ENCODE results near the gene FCER1G.
A peak's percentile ranks its signal among the peaks of the same experiment; 100 is the strongest.
"Not testable (repeated sequence)": the region's sequence is repeated elsewhere in the genome, so short reads cannot be mapped to it uniquely, and the experiment has no call there.

Gene FCER1G

DNA sequence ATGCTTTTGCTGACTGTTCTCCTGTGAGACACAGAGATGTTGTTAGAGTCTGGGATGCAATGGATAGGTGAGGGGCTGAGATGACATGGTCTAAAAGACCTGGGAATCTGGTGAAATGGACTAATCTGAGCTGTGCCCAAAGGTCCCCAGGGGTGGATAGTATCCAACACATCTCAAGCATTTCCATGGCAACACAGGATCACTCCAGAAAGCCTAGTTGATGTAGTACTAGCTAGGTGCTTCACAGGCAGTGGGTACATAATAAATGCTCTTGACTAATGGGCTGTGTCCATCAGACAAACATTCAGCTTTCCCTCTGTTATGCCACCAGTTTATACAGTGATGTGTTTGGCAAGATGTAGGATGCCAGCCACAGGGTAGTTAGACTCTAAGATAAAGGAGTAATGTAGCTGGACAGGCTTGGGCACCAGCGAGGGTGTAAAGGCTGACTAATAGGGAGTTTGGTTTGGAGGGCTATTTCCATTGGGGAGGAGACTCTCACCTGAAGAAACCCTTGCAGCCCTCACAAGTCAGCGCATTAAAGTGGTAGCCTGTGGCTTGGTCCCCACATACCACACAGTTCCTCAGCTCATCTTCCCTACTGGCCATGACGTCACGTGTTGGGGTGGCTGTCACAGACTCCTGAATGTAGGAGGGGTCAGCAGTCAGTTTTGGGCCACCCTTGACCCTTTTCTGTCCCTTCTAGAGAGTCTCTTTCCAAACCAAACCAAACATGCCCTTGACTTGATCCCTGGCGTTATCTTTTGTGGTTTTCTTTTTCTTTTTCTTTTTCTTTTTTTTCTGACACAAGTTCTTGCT, 21.1 kb downstream of the FCER1G start:
- no peak for DNase-seq

DNA sequence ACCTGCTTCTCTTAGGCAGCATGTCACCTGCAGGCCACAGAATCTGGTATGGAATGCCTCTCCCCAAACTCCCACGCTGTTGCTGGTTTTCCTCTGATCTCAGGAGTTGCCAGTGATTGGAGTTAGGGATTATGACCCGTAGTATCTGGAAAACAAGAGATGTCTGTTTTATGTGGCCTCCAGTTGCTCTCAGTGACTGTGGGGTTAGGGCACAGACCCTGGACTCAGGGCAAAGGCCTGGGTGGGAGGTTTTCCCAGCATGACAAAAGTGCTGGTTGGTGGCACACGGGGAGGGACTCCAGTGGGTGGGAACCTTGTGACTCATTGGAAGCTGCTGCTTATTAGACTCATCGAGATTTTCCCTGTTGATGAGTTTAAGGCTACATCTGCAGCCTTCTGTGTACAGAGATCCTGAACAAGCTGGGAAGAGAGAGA, 23.0 kb downstream of the FCER1G start, which contains the start of gene NR1I3:
TSS of gene NR1I3 (minus strand) at position 165 of the 435 bp plus-strand sequence. CDS start 1,638 bp downstream, outside the sequence.
- DNase-seq: no peak

DNA sequence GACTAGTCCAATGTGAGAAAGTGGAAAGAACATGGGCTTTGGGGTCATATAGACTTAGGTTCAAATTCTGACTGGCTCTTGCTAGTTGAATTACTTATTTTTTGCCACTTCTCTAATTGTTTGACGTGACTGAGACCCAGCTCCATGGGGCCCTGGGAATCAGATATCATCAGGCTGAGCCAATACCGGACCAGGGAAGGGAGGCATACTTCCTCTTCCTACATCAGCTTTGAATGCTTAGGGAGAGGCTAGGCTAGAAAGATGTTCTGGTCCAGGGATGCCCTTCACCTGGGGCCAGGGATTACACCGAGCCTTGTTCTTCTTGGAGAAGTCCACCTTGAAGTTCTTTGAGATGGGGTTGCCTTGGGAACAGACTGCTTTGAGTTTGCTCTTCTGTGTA, 26.6 kb downstream of the FCER1G start:
- DNase-seq: no peak

DNA sequence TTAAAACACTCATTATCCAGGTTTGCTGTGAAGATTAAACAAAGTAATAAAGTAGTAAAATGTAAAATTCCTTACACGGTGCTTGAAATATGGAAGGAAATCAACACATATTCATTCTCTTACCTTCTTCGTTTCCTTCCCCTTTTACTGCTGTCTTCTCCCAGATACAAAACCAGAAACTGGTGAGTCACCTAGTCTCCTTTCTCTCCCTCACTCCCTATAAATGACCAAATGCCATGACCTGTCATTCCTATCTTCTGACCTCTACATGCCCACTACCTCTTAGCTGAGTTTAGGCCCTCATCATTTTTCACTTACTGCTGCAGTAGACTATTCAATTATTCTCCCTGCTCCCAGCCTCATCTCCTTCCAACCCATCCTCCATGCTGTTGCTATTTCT, 27.2 kb downstream of the FCER1G start:
- no peak for DNase-seq

GRCh38 chr1:161244888-161245287, 29.8 kb downstream of the FCER1G start:
- DNase-seq: no peak

DNA sequence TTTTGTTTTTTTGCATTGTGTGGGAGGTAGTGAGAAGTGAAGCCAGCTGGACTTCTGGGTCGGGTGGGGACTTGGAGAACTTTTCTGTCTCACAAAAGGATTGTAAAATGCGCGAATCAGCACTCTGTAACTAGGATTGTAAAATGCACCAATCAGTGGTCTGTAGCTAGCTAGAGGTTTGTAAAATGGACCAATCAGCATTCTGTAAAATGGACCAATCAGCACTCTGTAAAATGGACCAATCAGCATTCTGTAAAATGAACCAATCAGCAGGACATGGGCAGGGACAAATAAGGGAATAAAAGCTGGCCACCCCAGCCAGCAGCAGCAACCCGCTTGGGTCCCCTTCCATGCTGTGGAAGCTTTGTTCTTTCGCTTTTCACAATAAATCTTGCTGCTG, 35.0 kb downstream of the FCER1G start:
- DNase-seq: not testable (repeated sequence)

DNA sequence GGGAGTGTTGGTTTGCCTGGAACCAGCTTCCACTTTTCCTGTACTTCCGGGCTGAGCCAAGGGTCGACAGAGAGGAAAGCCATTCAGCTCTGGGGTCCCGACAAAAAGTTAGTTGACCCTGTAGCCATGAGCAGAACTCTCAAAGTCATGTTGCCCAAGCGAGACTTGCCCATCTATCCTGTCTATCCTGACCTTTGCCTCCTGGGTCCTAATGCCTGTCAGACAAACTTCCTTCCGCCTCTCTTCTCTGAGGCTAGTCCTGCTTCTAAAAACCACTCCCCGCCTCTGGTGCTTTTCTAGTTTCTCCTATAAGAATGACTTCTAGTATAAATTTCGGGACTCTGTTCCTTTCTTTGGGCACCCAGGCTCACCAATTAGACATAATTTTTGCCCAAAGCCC, 35.7 kb downstream of the FCER1G start:
- no peak for DNase-seq

- no peak for DNase-seq
Observed at GRCh38 chr1:161251579-161251978, 36.5 kb downstream of the FCER1G start.

DNA sequence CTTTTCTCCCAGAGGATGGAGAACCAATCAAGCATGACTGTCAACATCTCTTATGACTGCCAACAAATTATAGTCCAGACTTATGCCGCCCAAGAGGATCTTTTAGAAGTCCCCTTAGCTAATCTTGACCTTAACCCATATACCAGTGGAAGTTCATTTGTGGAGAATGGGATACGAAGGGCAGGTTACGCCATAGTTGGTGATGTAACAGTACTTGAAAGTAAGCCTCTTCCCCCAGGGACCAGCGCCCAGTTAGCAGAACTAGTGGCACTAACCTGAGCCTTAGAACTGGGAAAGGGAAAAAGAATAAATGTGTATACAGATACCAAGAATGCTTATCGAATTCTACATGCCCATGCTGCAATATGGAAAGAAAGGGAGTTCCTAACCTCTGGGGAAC, 40.2 kb downstream of the FCER1G start:
- DNase-seq: not testable (repeated sequence)

- DNase-seq: not testable (repeated sequence)
Observed at GRCh38 chr1:161255955-161256520, 40.9 kb downstream of the FCER1G start.

GRCh38 chr1:161257109-161257508, 42.0 kb downstream of the FCER1G start:
- DNase-seq: not testable (repeated sequence)

DNA sequence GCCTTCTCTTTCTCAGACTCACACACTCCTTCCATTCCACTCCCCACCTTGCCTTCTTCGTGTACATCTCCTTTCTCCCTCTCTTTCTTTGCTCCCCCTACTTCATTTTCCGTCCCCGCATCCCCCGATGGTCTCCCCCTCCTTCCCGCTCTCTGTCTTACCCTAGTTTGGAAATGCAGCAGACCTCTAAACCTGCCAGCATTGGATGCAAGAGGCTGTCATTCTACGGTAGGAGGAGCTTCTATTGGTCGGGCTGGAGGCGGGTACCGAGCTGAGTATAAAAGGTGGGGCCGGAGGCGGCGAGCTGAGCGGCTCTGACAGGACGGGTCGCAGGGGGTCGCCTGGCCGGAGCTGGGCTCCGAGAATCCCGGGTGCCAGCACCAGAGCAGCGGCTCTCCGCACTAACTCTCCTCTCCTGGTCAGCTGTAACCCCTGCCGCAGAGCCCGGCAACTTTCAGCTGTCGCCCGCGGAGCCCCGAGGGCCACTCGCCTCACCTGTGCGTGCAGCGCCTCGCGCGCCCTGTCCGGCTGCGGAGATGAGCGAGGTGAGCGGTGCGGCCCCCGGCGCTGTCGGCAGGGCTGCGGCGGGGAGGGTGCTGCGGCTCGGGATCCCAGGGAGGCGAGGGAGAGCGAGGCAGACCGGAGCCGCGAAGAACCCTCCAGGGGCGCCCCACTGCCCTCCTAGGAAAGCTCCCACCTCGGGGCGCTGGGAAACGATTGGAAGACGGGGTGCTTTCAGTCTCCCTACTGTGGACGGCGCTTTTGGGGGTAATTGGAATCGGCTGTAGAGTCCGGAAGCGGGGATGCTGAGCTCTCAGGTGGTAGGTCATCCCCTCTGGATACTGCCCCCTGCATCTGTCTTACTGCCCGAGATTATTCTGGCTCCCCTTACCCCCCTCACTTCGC, 43.6 kb downstream of the FCER1G start, which contains the start of gene PCP4L1:
TSS of gene PCP4L1 (plus strand) at position 307 of the 906 bp plus-strand sequence. CDS start at position 537, 230 bp downstream.
- DNase-seq: peak; percentile 33

DNA sequence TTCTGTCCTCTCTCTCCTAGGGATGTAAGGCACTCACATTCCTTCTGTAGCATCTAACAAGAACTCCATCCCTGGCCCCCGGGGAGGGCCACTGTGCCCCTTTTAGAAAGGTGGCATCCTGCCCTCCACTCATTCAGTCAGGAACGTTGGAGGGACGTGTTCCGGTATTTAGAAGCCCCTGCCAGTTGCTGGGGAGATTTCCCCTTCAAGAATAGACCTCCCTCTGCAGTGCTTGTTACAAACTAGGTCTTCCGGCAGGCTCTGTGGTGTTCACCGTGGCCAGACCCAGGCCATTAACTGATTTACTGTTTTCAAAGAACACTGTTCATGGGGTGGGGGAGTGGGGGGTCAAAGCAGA, 44.2 kb downstream of the FCER1G start:
- DNase-seq: no peak

DNA sequence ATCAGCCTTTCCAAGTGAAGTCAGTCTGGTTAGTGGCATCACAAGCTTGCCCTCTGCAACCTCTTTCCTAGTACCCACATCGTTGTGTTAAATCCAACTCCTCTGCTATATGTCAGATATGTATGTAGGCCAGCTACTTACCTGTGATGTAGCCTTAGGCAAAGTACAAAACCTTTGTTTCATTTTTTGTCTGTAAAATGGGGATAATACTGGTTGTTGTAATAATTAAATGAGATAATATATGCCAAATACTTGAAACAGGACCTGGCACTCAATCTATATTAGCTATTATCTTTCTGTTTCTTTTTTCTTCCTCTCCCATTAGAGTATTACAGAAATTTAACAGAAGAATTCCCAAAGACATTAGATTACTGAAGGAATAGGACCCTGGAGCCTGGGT, 44.7 kb downstream of the FCER1G start:
- DNase-seq: no peak

DNA sequence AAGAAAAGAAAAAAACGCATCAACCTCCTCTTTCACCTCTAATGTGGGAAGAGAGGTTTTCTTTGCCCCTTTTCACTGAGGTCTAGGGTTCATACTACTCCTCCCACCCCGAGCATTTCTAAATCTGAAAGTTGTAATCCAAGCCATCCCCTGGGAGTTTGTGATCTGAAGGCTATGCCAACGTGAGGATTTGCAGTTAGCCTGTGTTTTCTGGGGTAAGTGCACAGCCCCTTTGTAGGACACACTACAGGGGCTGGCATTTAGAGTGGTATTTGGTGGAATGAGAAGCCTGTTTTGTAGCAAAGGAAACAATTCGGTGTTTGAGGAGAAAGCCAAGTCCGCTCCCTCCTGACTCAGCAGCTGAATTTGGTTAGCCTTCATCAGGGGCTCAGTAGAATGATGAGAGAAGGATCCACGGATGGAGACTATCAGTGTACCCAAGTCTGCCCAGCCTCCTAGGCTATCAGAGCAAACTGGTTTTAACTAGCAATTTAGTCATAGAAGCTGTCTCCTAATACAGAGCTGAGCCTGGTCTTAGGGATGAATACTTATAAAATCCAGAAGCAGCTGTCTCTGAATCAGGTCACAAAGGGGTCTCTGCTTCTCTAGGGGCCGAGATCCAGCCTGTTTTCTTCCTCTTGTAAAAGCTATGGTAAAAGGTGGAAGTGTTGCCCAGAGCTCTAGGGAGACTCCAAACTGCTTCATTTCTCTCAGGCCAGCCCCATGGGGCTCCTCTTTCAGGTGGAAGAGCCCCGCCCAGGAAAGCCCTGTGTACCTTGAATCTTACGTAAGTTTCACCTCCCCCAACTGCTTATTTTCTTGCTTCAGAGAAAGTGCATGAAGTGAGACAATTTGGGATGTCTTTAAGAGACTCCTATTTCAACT, 45.5 kb downstream of the FCER1G start:
- DNase-seq: peak; percentile 49

GRCh38 chr1:161261261-161262235, 46.5 kb downstream of the FCER1G start:
- peak; percentile 35 for DNase-seq

GRCh38 chr1:161265305-161265704, 50.2 kb downstream of the FCER1G start:
- DNase-seq: no peak

DNA sequence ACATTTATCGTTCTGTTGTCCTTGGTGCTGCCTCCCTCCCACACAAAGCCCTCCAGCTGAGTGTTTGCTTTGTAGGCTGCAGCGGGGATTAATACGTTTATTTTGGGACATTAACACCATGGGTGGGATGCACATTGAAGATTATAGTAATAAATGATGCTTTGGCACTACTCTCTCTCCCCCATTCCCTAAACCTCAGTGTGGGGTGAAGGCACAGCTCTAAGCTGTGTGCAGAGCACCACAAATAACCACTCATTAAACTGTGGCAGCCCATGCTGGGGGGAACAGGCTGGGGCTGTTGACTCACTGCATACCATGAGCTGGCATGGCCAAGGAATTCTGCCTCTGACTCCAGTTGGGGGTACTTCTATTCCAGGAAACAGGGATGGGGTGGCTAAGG, 51.1 kb downstream of the FCER1G start:
- DNase-seq: no peak

DNA sequence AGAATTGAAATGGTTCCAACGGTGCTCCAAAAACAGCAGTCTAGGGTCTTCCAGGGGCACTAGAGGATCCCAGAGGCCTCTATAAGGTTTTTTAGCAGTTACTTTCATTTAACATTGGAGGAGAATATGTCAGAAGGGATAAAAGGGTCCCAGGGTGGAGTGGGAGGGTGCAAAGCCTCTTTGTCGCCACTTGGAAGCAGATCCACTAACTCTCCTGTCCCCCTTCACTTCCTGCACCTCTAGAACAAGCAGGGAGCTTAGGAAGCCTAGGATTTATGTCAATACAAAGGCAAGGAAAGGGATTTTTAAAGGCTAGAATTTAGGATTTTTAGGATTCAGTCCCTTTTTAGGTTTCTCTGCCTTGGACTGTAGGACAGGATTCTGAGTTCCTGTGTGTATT, 51.7 kb downstream of the FCER1G start:
- no peak for DNase-seq

- DNase-seq: no peak
Observed at GRCh38 chr1:161267321-161267720, 52.2 kb downstream of the FCER1G start.

Measured in RPMI8226 (cell line).